NB4 (cell line): Measurements from ENCODE around the gene TRRAP.

ENCODE experiments used
- DNase-seq: peaks from one replicate; pipeline ENCODE4 v3.0.0; 2010; ENCODE audit warnings: low read depth
- H3K4me3 ChIP-seq: one replicate; pipeline ENCODE4 v1.5.1; 2011; ENCODE audit warnings: mild to moderate bottlenecking, low read depth, low read length, moderate library complexity
- MYC ChIP-seq: IDR thresholded peaks from 2 replicates; pipeline ENCODE4 v1.6.1; 2011; ENCODE audit warnings: low read depth, low read length
- POLR2A ChIP-seq: IDR thresholded peaks from 2 replicates; pipeline ENCODE4 v1.6.1; 2011; ENCODE audit warnings: mild to moderate bottlenecking; ENCODE audit not compliant: insufficient read length; ENCODE audit errors: extremely low read depth
- TF ChIP-seq, protein P1 (sequence below): IDR thresholded peaks from 2 replicates; pipeline ENCODE4 v1.6.1; 2011; ENCODE audit warnings: low read depth, low read length
- TF ChIP-seq, protein P2 (sequence below): IDR thresholded peaks from one replicate; pipeline ENCODE4 v1.5.1; 2012; ENCODE audit warnings: low read depth, low read length

TRRAP gene

DNA sequence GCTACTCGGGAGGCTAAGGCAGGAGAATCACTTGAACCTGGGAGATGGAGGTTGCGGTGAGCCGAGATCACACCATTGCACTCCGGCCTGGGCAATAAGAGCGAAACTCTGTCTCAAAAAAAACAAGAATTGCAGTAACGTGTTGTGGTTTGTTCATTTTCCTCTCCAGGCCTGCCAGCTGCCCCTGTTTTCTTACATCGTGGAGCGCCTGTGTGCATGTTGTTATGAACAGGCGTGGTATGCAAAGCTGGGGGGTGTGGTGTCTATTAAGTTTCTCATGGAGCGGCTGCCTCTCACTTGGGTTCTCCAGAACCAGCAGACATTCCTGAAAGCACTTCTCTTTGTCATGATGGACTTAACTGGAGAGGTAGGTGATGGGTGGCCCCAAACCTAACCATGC is 52.1 kb downstream of the TRRAP start:
- H3K4me3 ChIP-seq, result no peak overlapping the region
- TF ChIP-seq, protein P1, sequence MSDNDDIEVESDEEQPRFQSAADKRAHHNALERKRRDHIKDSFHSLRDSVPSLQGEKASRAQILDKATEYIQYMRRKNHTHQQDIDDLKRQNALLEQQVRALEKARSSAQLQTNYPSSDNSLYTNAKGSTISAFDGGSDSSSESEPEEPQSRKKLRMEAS, result no peak
- TF ChIP-seq POLR2A (no peak), MYC (no peak)
- TF ChIP-seq, protein P2, sequence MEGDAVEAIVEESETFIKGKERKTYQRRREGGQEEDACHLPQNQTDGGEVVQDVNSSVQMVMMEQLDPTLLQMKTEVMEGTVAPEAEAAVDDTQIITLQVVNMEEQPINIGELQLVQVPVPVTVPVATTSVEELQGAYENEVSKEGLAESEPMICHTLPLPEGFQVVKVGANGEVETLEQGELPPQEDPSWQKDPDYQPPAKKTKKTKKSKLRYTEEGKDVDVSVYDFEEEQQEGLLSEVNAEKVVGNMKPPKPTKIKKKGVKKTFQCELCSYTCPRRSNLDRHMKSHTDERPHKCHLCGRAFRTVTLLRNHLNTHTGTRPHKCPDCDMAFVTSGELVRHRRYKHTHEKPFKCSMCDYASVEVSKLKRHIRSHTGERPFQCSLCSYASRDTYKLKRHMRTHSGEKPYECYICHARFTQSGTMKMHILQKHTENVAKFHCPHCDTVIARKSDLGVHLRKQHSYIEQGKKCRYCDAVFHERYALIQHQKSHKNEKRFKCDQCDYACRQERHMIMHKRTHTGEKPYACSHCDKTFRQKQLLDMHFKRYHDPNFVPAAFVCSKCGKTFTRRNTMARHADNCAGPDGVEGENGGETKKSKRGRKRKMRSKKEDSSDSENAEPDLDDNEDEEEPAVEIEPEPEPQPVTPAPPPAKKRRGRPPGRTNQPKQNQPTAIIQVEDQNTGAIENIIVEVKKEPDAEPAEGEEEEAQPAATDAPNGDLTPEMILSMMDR, result no peak

DNA sequence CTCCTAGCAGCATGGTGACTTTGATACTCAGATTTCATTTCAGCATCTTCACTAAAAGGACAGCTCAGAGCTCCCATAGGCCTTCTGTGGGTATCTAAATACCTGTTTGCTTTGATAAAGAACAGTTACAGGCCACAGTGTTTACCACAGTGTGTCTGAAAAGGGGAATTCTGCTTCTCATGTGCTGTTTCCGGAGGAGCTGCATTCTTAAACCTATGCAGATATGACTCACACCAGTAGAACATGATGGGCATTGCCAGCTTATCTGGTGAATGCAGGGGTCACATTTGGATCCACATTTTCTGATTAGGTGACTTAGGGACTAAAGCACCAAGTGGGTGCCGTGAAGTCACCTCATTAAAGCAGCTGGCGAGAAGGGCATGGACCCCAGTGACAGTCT is 52.6 kb downstream of the TRRAP start:
- TF ChIP-seq POLR2A (no peak), MYC (no peak)
- TF ChIP-seq, protein P1, result no peak
- TF ChIP-seq, protein P2, result no peak
- DNase-seq, result no peak
- H3K4me3 ChIP-seq, result no peak overlapping the region

More for the DNA sequence above, 52.1 kb downstream of the TRRAP start:
- no peak for DNase-seq

DNA sequence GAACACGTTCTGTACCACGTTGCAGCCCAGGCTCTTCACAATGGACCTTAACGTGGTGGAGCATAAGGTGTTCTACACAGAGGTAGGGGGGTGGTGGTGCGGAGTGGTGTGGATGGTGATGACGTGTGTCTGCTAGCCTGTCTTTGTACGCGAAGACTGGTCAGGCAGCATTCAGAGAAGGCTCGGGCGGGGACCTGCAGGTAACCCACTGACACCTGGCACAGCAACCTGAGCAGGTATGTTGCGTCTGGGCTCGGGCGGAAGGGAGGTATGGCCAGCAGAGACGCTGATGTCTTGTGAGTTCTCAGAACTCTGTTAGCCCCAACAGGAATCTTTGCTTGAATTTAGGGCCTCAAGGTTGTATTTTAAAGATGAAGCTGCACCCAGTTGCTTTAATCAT is 55.0 kb downstream of the TRRAP start:
- no peak overlapping the region for H3K4me3 ChIP-seq
- TF ChIP-seq, protein P2, result no peak
- TF ChIP-seq POLR2A (no peak), MYC (no peak)
- TF ChIP-seq, protein P1, result no peak
- no peak for DNase-seq

DNA sequence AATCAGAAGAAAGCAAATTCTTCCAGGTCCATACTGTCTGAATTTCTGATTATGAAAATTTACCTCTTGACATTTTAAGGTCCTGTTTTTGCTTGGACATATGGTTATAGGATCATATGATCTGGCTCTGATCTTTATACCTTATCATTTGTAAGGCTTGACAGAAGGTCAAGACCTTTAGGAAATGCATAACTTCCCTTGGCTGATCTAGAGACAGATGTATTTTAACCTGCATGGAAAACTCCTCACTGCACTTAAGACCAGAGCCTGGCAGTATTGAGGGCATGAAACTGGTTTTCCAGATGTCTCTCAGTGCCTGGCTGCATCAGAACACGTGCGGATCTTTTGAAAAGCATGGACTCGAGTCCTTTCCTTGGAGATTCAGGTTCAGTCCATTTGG is 55.9 kb downstream of the TRRAP start:
- DNase-seq, result no peak
- TF ChIP-seq MYC (no peak), POLR2A (no peak)
- TF ChIP-seq, protein P1, result no peak
- TF ChIP-seq, protein P2, result no peak
- H3K4me3 ChIP-seq, result no peak overlapping the region

DNA sequence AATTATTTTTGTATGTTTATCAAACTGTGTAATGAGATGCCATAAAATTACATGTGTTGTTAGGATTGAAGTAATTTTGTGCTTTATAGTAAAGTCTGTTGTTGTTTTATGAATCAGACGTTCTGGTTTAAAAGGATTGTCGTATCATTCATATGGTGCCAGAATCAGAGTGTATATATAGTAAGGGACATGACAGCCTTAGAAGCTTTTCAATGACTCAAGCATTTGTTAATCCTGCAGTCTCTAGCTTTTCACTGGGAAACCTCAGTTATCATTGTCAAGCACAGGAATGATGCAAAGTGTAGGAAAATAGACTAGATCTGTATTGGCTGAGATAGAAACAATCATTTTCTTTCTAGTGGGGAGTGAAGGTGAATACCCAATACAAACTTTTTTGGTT is 57.5 kb downstream of the TRRAP start:
- DNase-seq, result no peak
- TF ChIP-seq, protein P2, result no peak
- TF ChIP-seq, protein P1, result no peak
- TF ChIP-seq POLR2A (no peak), MYC (no peak)
- H3K4me3 ChIP-seq, result no peak overlapping the region

DNA sequence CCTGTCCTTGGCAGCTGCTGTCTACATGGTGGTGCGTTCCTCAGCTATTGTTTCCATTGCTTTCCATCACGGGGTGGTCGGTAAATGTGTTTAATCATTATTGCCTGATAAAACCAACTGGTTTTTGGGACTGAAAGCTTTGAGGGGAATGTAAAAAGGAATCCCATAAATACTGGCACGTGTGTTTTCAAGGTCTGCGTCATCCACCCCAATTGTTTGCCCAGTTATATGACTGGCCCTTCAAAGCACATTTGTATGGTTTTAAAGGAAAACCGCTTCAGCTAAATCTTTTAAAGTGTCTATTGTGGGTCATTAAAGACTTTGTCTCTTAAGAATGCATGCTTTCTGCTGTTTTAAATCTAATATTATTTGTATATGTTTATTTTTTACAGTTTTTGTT is 65.0 kb downstream of the TRRAP start:
- DNase-seq, result no peak
- no peak overlapping the region for H3K4me3 ChIP-seq
- TF ChIP-seq POLR2A (no peak), MYC (no peak)
- TF ChIP-seq, protein P1, result no peak
- TF ChIP-seq, protein P2, result no peak
